T47D (cell line): ENCODE data around the gene BICDL2.

Experiments
- DNase-seq, 2 experiments: peaks; one replicate each; pipeline versions ENCODE4 v3.0.0 to v3.0.0-alpha.2; 2011 to 2012; ENCODE audit warnings: low read depth in 1 of 2, low spot score in 1 of 2
- JUND ChIP-seq: IDR thresholded peaks from 2 replicates; pipeline ENCODE4 v1.6.1; 2012; ENCODE audit warnings: low read depth
- in situ Hi-C: cut with HindIII; loops from 2 replicates; pipeline ENCODE4 v1.10.0; 2016; ENCODE audit warnings: low sequenced_read_pairs, low pct_unique_long_range_greater_than_20kb

The BICDL2 gene

GRCh38 chr16:3012828-3013420 lies 23.8 kb downstream of the BICDL2 start, which contains the start of gene CLDN9:
Gene CLDN9 (plus strand): TSS chr16:3012923. CDS start chr16:3013363, 440 bp downstream.
- in situ Hi-C loops, result no loop called here
- DNase-seq, result no peak
- TF ChIP-seq JUND, result no peak

- DNase-seq, result no peak
- in situ Hi-C loops, result no loop called here
- no peak for TF ChIP-seq JUND
Observed at GRCh38 chr16:3012246-3012645, 24.5 kb downstream of the BICDL2 start.

GRCh38 chr16:3010510-3010909 lies 26.2 kb downstream of the BICDL2 start:
- no peak for DNase-seq
- in situ Hi-C loops, result no loop called here
- no peak for TF ChIP-seq JUND

- peak; percentile 70 to 80 for DNase-seq
- in situ Hi-C loops, result no loop called here
- no peak for TF ChIP-seq JUND
Observed at GRCh38 chr16:3009568-3010390, 27.0 kb downstream of the BICDL2 start.

- TF ChIP-seq JUND, result no peak
- no peak for DNase-seq
- in situ Hi-C loops, result no loop called here
Observed at GRCh38 chr16:3008690-3009037, 28.1 kb downstream of the BICDL2 start.

- in situ Hi-C loops, result no loop called here
- DNase-seq, result no peak
- no peak for TF ChIP-seq JUND
Observed at GRCh38 chr16:3007957-3008689, 28.6 kb downstream of the BICDL2 start.

GRCh38 chr16:3007059-3007956 lies 29.4 kb downstream of the BICDL2 start:
- DNase-seq, result no peak
- TF ChIP-seq JUND, result no peak

GRCh38 chr16:3004781-3005284 lies 31.9 kb downstream of the BICDL2 start:
- no peak for TF ChIP-seq JUND
- no peak for DNase-seq
- in situ Hi-C loops, result no loop called here

More at GRCh38 chr16:3007059-3007956, 29.4 kb downstream of the BICDL2 start:
- in situ Hi-C loops, result no loop called here

- in situ Hi-C loops, result no loop called here
- DNase-seq, result peak in 1 of 2 experiments; percentile 37
- TF ChIP-seq JUND, result no peak
Observed at GRCh38 chr16:3004319-3004718, 32.4 kb downstream of the BICDL2 start.

GRCh38 chr16:3003582-3004270 lies 33.0 kb downstream of the BICDL2 start:
- no peak for TF ChIP-seq JUND
- peak; percentile 97 to 99 for DNase-seq
- in situ Hi-C loops, result no loop called here

GRCh38 chr16:3001316-3001715 lies 35.4 kb downstream of the BICDL2 start:
- in situ Hi-C loops, result no loop called here
- no peak for DNase-seq
- TF ChIP-seq JUND, result no peak
